ENCODE results near the gene ARHGAP44.

ARHGAP44 gene

DNA sequence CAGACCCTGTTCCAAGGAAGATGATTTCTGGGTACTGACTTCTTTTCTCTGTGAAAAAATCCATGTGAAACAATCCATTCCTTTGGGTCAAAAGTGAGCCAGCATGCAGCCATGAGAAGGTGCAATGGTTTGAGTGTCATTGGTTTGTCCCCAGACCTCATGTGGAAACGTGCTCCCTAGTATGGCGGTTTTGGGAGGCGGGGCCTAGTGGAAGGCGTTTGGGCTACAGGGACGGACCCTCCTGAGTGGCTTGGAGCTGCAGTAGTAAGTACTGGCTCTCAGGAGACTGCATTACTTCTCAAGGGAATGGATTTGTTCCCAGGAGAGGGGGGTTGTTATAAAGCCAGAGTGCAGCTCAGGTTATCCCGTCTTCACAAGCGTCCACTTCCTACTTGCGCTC lies 209.2 kb downstream of the ARHGAP44 start:
- no peak for DNase-seq

DNA sequence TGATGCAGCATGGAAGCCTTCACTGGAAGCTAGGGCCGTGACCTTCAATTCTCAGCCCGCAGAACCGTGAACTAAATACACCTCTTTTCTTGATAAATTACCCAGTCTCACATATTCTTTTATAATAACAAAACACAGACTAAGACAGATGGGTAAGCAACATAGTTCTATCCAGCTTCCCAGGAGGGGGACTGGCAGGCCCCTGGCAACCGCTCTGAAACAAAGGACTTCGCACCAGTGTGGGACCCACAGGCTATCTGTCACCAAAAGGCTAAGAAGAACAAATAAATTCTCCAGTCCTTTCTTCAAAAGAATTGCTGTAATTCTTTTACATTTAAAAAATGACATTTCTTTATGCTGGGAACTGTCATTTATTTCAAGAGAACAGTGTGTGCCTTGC lies 209.6 kb downstream of the ARHGAP44 start:
- DNase-seq, result no peak

DNA sequence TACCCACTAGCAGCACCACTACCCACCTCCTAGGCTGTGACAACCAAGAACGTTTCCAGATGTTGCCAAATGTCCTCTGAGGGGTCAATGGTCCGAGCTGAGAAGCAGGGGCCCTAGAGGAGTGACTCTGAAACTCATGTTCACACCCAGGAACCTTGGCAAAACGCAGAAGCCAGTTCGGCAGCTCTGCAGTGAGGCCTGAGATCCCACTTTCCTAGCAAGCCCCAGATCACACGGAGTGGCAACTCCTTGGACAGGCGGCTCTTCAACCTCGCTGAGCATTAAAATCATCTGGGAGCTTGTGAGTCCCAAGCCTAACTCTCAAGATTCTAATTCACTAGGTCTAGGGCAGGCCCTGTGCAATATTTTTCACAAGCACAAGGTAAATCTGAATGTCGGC lies 211.3 kb downstream of the ARHGAP44 start:
- no peak for DNase-seq

DNA sequence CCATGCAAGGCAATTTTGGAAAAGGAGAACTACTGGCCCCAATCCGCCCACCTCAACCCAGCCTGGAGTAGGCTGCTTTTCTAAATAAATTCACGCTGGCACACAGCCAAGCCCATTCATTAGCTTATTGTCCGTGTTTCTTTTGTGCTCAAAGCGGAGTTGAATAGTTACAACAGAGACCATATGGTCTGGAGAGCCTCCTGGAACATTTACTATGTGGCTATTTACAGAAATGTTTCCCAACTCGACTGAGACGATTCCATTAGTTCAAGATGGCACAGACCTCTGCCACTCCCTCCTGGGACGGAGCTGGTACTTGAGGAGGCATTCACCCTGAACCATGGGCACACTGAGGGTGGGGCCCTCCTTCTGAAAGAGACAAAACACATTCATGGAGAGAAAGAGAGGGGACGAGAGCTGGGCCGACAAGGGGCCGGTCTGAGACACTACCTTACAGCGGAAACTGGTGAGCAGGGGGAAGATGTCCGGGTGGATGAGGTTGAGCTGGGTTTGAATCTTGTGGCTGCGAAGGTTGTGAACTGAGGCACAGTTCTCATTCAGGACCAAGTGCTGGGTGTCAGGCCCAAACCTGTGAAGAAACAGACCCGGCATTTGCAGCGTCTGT lies 212.8 kb downstream of the ARHGAP44 start:
- peak; percentile 50 for DNase-seq

DNA sequence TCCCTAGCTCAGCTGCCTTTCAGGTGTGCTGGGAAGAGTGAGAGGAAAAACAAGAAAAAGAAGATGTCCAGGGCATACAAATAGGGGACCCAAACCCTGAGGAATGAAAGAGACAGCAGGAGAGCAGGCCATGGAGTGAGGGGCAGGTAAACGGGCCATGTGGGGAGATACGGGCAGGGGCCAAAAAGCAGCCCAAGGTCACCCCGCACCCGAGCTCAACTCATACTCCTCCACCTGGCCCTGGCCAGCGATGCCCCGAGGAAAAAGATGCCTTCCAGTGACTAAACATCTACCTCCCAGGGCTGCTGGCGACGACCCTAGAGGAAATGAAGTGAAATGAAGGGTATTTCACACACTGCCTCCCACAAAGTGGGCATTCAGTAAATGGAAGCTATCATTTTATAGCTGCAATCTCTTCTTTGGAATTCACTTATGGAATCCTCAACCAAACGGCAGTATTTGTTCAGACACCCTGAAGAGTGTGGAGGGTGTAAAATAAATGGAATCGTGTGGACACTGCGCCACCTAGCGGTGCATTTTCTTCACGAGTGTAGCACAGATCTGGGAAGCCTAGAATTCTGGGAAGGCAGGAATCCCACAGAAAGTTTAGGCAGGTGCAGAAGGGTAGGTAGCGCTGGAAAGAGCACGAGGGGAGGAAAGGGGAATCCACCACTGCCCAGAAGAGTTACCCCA lies 213.6 kb downstream of the ARHGAP44 start:
- peak; percentile 79 for DNase-seq

DNA sequence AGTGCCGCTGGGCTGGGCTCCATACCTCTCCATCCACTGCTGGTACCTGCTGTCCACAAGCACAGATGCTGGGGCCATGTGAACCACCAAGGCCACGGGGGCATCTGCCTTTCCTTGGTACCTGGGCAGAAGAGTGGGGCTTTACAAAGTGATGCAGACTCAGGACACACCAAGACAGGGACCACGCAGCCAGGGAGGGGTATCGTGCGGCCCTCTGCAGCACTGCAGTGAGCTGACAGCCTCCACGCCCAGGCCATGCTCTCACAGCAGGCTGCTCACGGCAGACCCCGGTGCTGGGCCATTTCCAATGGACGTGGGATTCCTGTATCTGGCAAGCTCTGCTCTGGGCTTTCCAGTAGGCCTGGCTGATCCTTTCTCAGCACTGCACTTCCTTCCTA lies 214.2 kb downstream of the ARHGAP44 start:
- no peak for DNase-seq

DNA sequence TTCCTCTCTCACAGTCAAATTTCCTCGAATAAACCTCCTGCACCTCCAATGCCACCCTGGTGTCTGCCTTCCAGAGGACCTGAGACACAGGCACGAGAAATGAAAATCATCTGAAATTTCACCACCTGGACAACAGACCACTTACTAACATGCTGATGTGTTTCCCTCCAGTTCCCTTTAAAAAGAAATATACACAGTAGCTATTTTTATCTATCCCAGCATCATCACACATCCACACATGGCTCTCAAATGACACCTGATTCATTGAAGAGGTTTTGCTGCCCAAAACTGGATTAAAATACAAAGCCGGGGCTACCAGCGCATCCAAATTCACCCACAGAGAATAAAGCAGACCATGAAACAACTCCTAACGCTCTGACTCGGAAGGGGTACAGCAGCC lies 214.6 kb downstream of the ARHGAP44 start:
- no peak for DNase-seq

DNA sequence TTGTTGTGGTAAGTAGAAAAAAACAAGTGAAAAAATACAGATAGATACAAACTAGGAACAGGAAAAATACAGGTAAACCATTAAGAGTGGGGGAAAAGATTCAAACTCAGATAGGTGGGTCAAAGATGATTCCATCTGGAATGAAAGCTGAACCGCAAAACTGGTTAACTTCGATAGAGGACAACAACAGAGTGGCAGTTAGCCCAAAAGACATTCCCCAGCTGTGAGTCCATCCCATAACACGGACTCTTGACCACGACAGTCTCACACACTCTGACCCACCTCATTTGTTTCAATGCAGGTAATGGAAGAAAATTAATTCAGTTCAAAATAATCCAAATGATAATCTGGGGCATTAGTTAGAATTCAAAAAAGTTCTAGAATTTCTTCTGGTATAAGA lies 215.0 kb downstream of the ARHGAP44 start:
- DNase-seq, result no peak

DNA sequence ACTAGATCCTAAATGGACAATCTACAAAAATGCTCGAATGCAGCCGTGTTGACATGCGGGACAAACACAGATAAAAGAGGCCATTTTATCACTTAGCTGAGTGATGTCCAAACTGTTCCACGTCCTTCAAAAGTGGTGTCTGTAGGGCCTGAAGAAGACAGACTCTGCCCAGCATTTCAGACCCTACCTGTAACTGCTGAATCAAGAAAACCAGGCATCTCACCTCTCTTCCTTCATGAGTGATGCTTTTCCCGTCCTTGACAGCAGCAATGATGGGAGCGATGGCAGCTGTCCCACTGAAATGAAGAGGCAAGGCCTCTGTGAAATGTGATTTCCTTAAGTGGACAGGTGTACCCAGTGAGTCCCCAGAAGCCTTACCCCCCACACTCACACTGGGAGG lies 216.2 kb downstream of the ARHGAP44 start:
- no peak for DNase-seq

DNA sequence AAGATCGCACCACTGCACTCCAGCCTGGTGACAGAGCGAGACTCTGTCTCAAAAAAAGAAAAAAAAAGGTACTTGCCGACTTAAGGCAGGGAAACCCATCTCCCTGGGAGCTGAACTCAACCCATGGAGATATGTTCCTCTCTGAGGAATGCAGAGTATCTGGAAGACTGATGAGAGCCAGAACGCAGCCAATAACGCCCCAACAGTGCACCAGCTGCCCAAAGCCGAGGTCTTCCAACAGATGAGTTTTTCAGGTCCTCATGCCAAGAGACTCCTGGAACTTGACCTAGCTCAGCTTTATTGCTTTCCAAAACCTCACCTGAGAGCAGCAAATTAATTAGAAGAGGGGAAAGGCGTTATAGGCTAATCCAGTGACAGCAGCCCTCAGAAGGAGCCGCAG lies 219.2 kb downstream of the ARHGAP44 start:
- no peak for DNase-seq

DNA sequence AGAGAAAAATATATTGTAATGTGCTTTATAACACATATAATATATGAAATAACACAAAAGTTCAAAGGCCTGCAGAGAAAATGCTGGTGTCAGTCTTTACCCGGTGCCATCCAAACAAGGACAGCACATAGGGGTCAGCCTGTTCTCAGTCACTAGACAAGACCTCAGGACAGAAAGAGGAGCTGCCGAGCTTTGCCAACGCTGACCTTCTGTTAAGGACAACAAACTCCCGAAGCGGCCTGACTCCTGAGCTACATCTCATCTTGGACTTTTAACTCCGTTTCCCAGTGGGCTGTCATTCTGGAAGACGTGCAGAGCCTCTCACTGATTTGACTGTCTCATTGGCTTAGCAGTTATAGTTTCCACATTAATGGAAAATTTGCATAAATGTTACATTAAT lies 221.7 kb downstream of the ARHGAP44 start:
- DNase-seq, result no peak

DNA sequence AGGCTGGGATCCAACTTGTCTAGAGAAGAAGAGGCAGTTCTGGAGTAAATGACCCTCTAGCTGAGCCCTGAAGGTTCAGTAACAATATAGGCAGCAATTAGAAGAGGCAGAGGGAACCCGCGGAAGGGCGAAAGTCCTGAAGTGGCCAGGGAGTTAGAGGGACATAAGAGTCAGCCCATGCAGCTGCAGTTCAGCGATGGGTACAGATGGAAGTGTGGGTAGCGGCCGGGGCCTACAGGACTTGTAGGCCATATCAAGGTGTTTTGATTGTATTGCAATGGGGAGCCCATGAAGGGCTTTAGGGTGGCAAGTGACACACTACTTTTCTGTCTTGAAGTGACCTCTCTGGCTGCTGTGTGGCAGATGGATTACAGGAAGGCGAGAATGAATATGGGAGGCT lies 225.5 kb downstream of the ARHGAP44 start:
- no peak for DNase-seq

DNA sequence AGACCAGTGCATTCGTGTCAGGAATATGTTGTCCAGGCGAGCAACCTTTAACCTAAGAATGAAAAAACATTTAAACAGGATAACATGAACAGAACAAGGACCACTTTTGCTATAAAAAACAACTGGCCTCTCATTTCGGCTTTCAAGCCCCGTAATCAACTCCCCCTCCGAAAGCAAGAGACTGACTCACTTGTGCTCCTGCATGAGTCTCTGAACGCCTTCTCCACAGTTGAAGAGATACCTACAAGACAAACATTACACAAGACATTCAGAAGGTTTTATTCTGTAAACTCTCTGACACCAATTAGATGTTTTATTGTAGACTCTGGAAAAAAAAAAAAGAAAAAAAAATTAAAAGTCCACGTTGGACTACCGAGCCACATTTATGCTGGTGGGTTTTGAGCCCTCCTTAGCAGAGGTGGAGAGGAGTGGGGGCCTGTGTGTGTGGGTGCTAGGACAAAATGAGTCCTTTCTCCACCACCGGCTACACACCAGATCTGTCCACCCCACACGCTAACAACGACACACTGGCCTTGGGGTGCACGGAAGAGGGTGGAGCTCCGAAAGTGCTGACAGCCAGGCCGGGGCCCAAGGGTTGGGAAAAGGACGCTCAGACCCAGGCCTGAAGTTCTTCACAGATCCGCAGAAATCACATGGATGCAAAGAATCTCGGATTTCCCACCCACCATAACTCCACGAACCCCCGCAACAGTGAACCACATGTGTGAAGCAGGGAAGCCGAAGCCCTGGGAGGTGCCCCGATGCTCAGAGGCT lies 227.8 kb downstream of the ARHGAP44 start:
- DNase-seq, result no peak

DNA sequence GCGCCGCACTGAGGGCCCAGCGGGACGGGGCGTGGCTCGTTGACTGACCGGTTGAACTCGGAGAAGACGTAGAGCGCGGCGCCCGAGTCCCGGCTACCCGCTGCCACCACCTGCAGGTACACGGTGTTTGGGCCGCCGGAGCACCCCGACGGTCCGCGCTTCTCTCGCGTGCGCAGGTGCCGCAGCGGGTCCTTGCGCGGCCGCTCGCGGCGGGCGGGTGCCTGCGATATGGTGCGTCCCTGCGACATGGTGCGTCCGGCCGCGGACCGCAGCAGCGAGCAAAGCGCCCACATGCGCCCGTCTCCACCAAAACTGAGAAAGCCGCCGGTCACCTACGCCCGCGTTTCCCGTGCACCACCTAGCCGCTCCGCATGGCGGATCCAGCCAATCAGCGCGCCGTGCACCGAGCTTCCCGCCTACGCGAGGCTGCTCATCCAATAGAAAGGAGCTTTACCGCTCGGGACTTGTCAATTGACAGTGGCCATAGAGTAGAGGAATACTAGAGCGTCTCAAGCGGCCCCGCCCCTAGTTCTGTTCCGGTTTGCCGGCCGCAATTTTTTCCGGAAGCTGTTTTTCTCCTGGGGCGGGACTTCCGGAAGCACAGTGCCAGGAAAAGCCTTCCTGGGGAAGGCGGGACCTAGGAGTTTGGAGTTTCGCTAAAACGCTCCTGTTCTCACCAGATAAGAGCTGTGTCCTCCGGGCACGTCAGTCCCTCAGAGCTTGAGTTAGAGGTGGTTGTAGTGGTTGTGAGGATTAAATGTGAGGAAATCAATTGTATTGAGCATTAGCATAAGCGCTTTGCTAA lies 228.6 kb downstream of the ARHGAP44 start, which contains the start of gene ELAC2:
Gene ELAC2, minus strand, starts transcription at position 373 of the 805 bp plus-strand sequence. Its CDS starts 80 bp downstream, at position 293.
- DNase-seq, result peak; percentile 99

DNA sequence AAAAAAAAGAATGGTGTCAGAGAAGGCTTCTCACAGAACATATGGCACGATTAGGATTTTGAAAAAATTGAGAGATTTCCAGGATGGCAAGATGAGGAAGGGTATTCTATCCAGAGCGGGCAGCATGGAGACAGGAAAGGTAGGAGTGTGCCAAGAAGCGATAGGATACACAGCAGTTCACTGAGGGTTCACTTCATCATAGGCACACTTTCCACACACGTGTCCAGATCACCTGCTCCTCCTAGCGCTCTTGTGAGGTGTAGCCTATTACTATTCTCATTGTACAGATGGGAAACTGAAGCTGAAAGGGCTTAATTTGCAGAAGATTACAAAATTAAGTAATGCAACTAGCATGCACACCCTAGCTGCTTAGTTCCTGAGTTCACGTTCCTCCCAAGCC lies 234.7 kb downstream of the ARHGAP44 start:
- DNase-seq, result peak; percentile 14

DNA sequence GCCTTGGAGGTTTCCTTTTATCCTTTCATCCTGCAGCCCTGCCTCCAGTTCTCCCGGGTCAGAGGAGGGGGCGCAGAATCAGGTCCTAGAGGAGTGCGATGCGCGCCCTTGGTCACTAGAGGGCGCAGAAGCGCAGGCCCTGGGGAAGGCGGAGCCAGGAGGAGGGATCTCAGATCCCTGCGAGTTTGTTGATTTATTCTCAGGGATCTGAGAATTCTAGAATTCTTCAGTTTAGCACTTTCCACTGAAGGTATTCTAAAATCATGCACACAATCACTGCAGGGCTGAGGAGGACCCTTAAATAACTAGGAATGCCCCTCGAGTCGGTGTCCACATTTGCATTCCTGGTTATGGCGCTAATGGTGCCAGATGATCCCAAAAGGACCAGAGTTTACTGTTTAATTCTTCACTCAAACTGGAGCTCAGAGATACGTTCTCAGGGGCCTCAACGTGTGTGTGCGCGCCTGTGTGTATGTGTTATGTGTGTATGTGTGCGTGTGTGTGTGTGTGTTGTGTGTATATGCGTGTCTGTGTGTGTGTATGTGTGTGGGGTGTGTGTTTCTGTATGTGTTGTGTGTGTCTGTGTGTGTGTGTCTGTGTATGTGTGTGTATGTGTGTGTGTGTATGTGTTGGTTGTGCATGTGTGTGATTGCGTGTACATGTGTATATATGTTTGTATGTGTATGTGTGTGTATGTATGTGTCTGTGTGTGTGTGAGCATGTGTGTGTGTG lies 235.4 kb downstream of the ARHGAP44 start:
- peak; percentile 73 for DNase-seq

DNA sequence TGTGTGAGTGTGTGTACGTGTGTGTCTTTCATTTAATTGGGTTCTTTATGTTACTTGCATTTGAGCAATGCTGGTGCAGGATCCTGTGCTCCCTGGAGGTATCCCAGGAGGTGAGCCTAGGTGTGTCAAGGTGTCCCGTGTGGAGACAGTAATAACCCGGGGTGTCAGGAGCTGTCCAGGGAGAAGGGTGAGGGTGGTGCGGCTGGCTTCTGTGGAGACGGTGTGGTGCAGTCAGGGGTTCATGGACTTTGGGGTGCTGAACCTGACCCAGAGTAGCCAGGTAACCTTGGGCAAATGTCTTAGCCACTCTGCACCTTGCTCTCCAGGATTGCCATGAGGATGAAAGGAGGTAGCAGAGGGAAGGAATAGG lies 235.9 kb downstream of the ARHGAP44 start:
- no peak for DNase-seq

DNA sequence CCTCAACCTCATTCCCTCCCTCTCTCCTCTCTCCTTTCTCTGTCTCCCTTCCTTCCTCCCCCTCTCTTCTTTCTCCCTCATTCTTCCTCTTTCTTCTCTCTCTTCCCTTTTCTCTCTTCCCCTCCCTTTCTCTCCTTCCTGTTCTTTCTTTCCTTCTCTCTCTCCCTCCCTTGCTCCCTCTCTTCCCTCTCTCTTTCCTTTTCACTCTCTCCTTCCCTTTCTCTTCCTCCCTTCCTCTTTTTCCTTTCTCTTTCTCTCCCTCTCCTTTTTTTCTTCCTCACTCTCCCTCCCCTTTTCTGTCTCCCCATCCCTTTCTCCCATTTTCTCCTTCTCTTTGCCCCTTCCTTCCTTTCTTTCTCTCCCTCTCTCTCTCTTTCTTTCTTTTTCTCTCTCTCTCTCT lies 236.4 kb downstream of the ARHGAP44 start:
- no peak for DNase-seq

DNA sequence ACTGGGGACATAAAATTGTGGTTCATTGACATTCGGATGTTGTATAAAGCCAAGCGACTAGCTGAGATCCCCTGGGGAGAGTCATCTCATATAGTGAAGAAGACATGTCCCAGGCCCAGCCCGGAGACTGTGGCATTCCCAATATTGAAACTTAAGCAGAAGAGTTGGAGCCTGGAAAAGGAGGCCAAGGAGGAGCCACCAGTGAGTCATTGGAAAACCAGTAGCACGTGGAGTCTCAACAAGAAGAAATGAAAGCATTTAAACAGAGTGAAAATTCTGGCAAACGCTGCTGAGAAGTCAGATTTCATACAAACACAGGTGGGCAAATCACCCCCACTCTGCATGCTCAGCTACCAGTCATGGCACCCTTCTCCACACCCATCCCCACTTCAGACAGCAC lies 237.9 kb downstream of the ARHGAP44 start:
- DNase-seq, result no peak

DNA sequence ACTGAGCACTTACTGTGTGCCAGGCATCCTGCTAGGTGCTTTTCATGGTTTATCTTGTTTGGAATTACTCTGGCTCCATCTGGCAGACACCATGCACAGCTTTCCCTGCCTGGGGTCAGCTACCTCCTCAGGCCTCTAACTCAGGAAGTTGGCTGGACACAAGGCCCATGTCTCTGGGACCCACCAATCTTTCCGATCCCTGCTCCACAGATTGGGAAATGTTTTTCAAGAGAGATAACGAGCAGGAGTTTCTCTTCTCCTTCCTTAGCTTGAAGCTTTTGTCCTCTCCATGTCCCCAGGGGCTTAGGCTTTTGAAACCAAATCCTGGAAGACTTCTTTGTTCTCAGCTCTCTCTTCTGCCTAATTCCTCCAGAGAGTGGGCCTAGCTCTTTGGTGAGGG lies 240.0 kb downstream of the ARHGAP44 start:
- DNase-seq, result no peak

DNA sequence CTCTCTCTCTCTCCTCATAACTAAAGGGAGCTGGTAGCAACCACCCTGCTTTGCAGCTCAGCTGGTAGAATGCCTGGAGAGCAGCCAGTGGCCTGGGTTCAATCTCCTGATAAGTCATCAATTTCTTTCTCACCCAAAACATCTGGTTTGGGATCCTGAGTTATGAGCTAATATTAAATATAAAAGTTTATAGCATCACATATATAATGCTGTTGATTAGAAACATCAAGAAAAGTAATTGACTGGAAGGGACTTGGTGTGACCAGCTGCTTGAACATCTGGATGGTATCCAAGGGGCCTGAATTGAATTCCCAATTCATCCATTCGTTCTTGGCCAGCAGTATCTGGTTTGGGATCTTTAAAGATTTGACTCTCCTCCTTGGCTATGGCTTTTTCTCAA lies 240.8 kb downstream of the ARHGAP44 start:
- DNase-seq, result no peak

DNA sequence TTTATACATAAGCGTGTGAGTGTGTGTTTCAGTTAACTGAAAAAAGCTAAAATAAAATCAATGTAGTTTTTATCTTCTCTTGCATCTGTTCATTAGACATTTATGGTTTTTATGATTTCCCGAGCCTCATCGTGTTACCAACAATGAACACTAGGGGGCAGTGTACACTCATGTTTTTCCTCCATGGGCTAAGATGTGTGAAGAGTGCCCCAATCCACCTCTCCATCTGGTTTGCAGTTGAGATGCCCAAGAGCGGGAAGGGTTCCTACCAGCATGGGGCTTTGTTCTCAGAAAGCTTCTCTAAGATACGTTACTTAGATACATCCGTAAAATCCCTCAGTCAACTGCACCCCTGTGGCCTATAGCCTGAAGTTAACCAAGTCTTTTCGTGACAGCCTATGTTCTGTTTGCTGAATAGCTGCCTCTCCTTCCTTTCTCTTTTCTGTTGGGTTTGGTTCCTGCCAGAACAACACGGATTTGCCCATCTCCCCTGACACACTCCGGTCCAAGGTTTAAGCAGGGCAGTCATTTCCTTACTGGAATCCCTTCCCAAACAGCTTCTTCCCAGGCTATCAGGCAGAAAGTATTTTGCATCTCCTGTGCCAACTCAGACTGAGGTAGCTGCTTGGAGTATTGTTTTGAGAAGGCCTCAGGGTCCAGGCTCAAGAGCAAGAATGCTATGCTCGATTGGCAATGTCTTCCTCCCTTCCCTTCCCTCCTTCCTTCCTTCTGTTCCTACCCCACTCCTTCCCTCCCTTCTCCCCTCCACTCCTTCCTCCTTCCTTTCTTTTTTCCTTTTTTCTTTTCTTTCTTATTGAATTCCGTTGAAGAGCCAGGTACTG lies 241.4 kb downstream of the ARHGAP44 start:
- DNase-seq, result peak; percentile 55

Data from NCI-H1694 (cell line).